OCI-LY3 (cell line): ENCODE results near the gene SLC37A1.
A peak's percentile ranks its signal among the peaks of the same experiment; 100 is the strongest.

Source experiments
- H2AFZ ChIP-seq: fragments of 200-600, 300-600 bp; shearing (Covaris generic); 2 replicates; pipeline ENCODE4 v1.6.0; 2014; ENCODE audit warnings: antibody characterized with exemption, low read depth, low read length
- H3K27ac ChIP-seq: fragments of 200-600, 300-600 bp; sonication (generic); 2 replicates; pipeline ENCODE4 v1.5.1; 2014; ENCODE audit warnings: mild to moderate bottlenecking, low read length, moderate library complexity, mixed read lengths
- H3K27me3 ChIP-seq: fragments of 200-600, 300-600 bp; sonication (generic); 2 replicates; pipeline ENCODE4 v1.6.1; 2014; ENCODE audit warnings: low read depth, low read length, mixed read lengths
- H3K36me3 ChIP-seq: fragments of 200-600, 300-600 bp; sonication (generic); replicated peaks from 2 replicates; pipeline ENCODE3; 2014; ENCODE audit warnings: low read depth, low read length, mixed read lengths
- H3K4me1 ChIP-seq: fragments of 300-600, 200-600 bp; sonication (generic); 2 replicates; pipeline ENCODE4 v1.6.1; 2014; ENCODE audit warnings: low read length, mixed read lengths
- H3K4me2 ChIP-seq: fragments of 200-600, 300-600 bp; sonication (generic); 2 replicates; pipeline ENCODE4 v1.6.1; 2014; ENCODE audit warnings: low read length, mixed read lengths
- H3K4me3 ChIP-seq: fragments of 300-600, 200-600 bp; sonication (generic); 2 replicates; pipeline ENCODE4 v1.5.1; 2014; ENCODE audit warnings: antibody characterized with exemption, mild to moderate bottlenecking, low read length, moderate library complexity
- H3K79me2 ChIP-seq: fragments of 300-600, 200-600 bp; shearing (Covaris generic); 2 replicates; pipeline ENCODE4 v1.6.1; 2014; ENCODE audit warnings: mild to moderate bottlenecking, low read length, mixed read lengths
- H3K9ac ChIP-seq: fragments of 300-600, 200-600 bp; shearing (Covaris generic); 2 replicates; pipeline ENCODE4 v1.6.0; 2014; ENCODE audit warnings: mild to moderate bottlenecking, low read length, moderate library complexity
- H3K9me3 ChIP-seq: fragments of 200-600, 300-600 bp; shearing (Covaris generic); 2 replicates; pipeline ENCODE4 v1.6.1; 2014; ENCODE audit warnings: low read length, mixed read lengths; ENCODE audit not compliant: insufficient read depth
- H4K20me1 ChIP-seq: fragments of 200-600, 300-600 bp; sonication (generic); 2 replicates; pipeline ENCODE4 v1.6.1; 2016; ENCODE audit warnings: low read length, mixed read lengths; ENCODE audit not compliant: insufficient read depth
- CTCF ChIP-seq: fragments of 200-600, 300-600 bp; sonication (generic); IDR thresholded peaks from 2 replicates; pipeline ENCODE4 v1.5.1; 2014; ENCODE audit warnings: antibody characterized with exemption, low read length, low read depth
- EZH2phosphoT487 ChIP-seq: fragments of 200-600 bp; shearing (Covaris generic); IDR thresholded peaks from 2 replicates; pipeline ENCODE4 v1.6.1; 2018; ENCODE audit warnings: antibody characterized with exemption, mixed run types, low read depth

The SLC37A1 gene

GRCh38 chr21:42496839-42497202 is 16.8 kb upstream of the SLC37A1 start:
- Histone ChIP-seq H3K27me3 (no peaks in the 10 kb centered on the region), H3K79me2 (no peaks in the 10 kb centered on the region), H3K9me3 (no peaks in the 10 kb centered on the region), H4K20me1 (no peaks in the 10 kb centered on the region), H3K4me1 (peaks cover 10% of the 10 kb centered on the region), H3K36me3 (no peaks in the 10 kb centered on the region), H3K27ac (no peak overlapping the region), H3K9ac (peak overlapping the region; percentile 73), H2AFZ (peak overlapping the region; percentile 66; the same call in 1 of the 2 replicates), H3K4me3 (peak overlapping the region; percentile 92), H3K4me2 (peak overlapping the region; percentile 83)
- TF ChIP-seq CTCF = no peak
- TF ChIP-seq EZH2phosphoT487 = no peak

GRCh38 chr21:42498012-42498411 is 15.6 kb upstream of the SLC37A1 start:
- Histone ChIP-seq H3K4me2 (no peak overlapping the region), H3K4me1 (peaks cover 10% of the 10 kb centered on the region), H3K27ac (no peak overlapping the region), H2AFZ (no peak overlapping the region), H3K9ac (no peak overlapping the region), H3K9me3 (no peaks in the 10 kb centered on the region), H3K36me3 (no peaks in the 10 kb centered on the region), H3K79me2 (no peaks in the 10 kb centered on the region), H4K20me1 (no peaks in the 10 kb centered on the region), H3K27me3 (no peaks in the 10 kb centered on the region), H3K4me3 (no peak overlapping the region)
- no peak for TF ChIP-seq CTCF
- TF ChIP-seq EZH2phosphoT487 = no peak

GRCh38 chr21:42499444-42500112 is 14.1 kb upstream of the SLC37A1 start:
- no peaks in the 10 kb centered on the region for H3K27me3 ChIP-seq
- no peaks in the 10 kb centered on the region for H3K79me2 ChIP-seq
- no peak for TF ChIP-seq EZH2phosphoT487
- no peak for TF ChIP-seq CTCF
- H2AFZ ChIP-seq = no peak overlapping the region
- no peak overlapping the region for H3K4me2 ChIP-seq
- no peaks in the 10 kb centered on the region for H4K20me1 ChIP-seq
- no peaks in the 10 kb centered on the region for H3K36me3 ChIP-seq
- H3K4me1 ChIP-seq = peaks cover 13% of the 10 kb centered on the region
- H3K4me3 ChIP-seq = no peak overlapping the region
- no peak overlapping the region for H3K9ac ChIP-seq
- H3K9me3 ChIP-seq = no peaks in the 10 kb centered on the region
- H3K27ac ChIP-seq = no peak overlapping the region

- Histone ChIP-seq H3K36me3 (no peaks in the 10 kb centered on the region), H3K4me2 (no peak overlapping the region), H3K27ac (no peak overlapping the region), H3K4me3 (no peak overlapping the region), H3K27me3 (no peaks in the 10 kb centered on the region), H3K9me3 (no peaks in the 10 kb centered on the region), H3K9ac (no peak overlapping the region), H4K20me1 (no peaks in the 10 kb centered on the region), H3K79me2 (no peaks in the 10 kb centered on the region), H2AFZ (no peak overlapping the region), H3K4me1 (peaks cover 18% of the 10 kb centered on the region)
- TF ChIP-seq CTCF (no peak), EZH2phosphoT487 (no peak)
Measured at GRCh38 chr21:42500225-42500624, 13.4 kb upstream of the SLC37A1 start.
